H1 (cell line): ENCODE data around the gene CDK2. TPM values are rescaled to one million over a fixed set of nuclear protein-coding genes. Genes with fewer than 3 reads are reported as not detected.

ENCODE experiments used
- CBX8 ChIP-seq: fragments of 300-800, 300-1000 bp; sonication (generic); IDR thresholded peaks from 2 replicates; pipeline ENCODE4 v1.7.1; 2016; ENCODE audit warnings: low read depth, low read length, borderline replicate concordance
- polyA plus RNA-seq, 7 experiments: library from polyadenylated mRNA; depleted of rRNA in 3 of 7; stranded (reverse) in 5 of 7; unstranded in 2 of 7; fragments of >200 nt in 5 of 7; fragments of 200-250 nt in 2 of 7; gene quantifications; 1 replicate in 5 of 7; 2 replicates in 1 of 7; 4 replicates in 1 of 7; pipeline versions ENCODE4 v1.2.1 to v1.2.3, GENCODE V29; 2011 to 2013; ENCODE audit warnings: missing spikeins in 2 of 7, mixed read lengths in 2 of 7
- total RNA-seq: library from RNA; stranded (reverse); fragmentation: NEBNext Ultra II Directional; extraction: Animal tissue kit (Norgen Biotek cat#: 25700); gene quantifications from 2 replicates; pipeline ENCODE4 v1.2.1, GENCODE V29; 2021
- TF ChIP-seq, protein P1 (sequence below): fragments of 300-600 bp; sonication (generic); IDR thresholded peaks from 2 replicates; pipeline ENCODE4 v1.7.1; 2012; ENCODE audit warnings: low read length, moderate library complexity, mild to moderate bottlenecking, inconsistent platforms; ENCODE audit not compliant: insufficient replicate concordance

The CDK2 gene
- total and polyA plus RNA-seq, 2 of the 8 experiments (the other 6 are each of a cell fraction or from before 2014, with no cell fraction given), result 39.4 to 42.5 TPM

DNA sequence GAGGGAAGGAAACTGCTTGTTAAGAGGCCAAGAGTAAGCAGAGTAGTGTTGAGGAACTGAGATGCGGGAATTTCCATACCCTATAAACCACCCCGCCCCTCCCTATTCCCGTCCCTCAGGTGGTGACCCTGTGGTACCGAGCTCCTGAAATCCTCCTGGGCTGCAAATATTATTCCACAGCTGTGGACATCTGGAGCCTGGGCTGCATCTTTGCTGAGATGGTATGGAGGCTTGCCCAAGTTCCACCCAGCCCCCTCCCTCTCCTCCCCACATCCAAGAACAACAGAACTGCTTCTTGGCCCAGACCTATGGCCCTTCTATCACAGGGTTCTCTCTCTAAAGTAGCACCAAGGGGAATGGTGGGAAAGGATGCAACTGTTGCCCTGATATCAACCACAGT lies 2.7 kb downstream of the CDK2 start (continued):
- TF ChIP-seq, protein P1, sequence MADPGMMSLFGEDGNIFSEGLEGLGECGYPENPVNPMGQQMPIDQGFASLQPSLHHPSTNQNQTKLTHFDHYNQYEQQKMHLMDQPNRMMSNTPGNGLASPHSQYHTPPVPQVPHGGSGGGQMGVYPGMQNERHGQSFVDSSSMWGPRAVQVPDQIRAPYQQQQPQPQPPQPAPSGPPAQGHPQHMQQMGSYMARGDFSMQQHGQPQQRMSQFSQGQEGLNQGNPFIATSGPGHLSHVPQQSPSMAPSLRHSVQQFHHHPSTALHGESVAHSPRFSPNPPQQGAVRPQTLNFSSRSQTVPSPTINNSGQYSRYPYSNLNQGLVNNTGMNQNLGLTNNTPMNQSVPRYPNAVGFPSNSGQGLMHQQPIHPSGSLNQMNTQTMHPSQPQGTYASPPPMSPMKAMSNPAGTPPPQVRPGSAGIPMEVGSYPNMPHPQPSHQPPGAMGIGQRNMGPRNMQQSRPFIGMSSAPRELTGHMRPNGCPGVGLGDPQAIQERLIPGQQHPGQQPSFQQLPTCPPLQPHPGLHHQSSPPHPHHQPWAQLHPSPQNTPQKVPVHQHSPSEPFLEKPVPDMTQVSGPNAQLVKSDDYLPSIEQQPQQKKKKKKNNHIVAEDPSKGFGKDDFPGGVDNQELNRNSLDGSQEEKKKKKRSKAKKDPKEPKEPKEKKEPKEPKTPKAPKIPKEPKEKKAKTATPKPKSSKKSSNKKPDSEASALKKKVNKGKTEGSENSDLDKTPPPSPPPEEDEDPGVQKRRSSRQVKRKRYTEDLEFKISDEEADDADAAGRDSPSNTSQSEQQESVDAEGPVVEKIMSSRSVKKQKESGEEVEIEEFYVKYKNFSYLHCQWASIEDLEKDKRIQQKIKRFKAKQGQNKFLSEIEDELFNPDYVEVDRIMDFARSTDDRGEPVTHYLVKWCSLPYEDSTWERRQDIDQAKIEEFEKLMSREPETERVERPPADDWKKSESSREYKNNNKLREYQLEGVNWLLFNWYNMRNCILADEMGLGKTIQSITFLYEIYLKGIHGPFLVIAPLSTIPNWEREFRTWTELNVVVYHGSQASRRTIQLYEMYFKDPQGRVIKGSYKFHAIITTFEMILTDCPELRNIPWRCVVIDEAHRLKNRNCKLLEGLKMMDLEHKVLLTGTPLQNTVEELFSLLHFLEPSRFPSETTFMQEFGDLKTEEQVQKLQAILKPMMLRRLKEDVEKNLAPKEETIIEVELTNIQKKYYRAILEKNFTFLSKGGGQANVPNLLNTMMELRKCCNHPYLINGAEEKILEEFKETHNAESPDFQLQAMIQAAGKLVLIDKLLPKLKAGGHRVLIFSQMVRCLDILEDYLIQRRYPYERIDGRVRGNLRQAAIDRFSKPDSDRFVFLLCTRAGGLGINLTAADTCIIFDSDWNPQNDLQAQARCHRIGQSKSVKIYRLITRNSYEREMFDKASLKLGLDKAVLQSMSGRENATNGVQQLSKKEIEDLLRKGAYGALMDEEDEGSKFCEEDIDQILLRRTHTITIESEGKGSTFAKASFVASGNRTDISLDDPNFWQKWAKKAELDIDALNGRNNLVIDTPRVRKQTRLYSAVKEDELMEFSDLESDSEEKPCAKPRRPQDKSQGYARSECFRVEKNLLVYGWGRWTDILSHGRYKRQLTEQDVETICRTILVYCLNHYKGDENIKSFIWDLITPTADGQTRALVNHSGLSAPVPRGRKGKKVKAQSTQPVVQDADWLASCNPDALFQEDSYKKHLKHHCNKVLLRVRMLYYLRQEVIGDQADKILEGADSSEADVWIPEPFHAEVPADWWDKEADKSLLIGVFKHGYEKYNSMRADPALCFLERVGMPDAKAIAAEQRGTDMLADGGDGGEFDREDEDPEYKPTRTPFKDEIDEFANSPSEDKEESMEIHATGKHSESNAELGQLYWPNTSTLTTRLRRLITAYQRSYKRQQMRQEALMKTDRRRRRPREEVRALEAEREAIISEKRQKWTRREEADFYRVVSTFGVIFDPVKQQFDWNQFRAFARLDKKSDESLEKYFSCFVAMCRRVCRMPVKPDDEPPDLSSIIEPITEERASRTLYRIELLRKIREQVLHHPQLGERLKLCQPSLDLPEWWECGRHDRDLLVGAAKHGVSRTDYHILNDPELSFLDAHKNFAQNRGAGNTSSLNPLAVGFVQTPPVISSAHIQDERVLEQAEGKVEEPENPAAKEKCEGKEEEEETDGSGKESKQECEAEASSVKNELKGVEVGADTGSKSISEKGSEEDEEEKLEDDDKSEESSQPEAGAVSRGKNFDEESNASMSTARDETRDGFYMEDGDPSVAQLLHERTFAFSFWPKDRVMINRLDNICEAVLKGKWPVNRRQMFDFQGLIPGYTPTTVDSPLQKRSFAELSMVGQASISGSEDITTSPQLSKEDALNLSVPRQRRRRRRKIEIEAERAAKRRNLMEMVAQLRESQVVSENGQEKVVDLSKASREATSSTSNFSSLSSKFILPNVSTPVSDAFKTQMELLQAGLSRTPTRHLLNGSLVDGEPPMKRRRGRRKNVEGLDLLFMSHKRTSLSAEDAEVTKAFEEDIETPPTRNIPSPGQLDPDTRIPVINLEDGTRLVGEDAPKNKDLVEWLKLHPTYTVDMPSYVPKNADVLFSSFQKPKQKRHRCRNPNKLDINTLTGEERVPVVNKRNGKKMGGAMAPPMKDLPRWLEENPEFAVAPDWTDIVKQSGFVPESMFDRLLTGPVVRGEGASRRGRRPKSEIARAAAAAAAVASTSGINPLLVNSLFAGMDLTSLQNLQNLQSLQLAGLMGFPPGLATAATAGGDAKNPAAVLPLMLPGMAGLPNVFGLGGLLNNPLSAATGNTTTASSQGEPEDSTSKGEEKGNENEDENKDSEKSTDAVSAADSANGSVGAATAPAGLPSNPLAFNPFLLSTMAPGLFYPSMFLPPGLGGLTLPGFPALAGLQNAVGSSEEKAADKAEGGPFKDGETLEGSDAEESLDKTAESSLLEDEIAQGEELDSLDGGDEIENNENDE, result no peak
- no peak for TF ChIP-seq CBX8
- TF ChIP-seq, all 59 proteins: peak for 0
